Type B pancreatic cell (in vitro differentiated cells): Measurements from ENCODE around the gene TLCD3A. TPM values are rescaled to one million over a fixed set of nuclear protein-coding genes. Genes with fewer than 3 reads are reported as not detected.
"Not testable (repeated sequence)": the region's sequence is repeated elsewhere in the genome, so short reads cannot be mapped to it uniquely, and the experiment has no call there.

Experiments
- DNase-seq: peaks from one replicate; pipeline ENCODE4 v3.0.0; 2021; ENCODE audit warnings: mixed read lengths; ENCODE audit not compliant: unreplicated experiment; ENCODE audit errors: extremely low spot score
- H3K27ac Mint-ChIP-seq: 2 replicates; pipeline ENCODE4 v1.8.0; 2021; ENCODE audit warnings: mild to moderate bottlenecking, mixed read lengths
- H3K27me3 Mint-ChIP-seq: 2 replicates; pipeline ENCODE4 v1.8.0; 2021; ENCODE audit warnings: mixed read lengths
- H3K36me3 Mint-ChIP-seq: 2 replicates; pipeline ENCODE4 v1.8.0; 2021; ENCODE audit warnings: mixed read lengths
- H3K4me1 Mint-ChIP-seq: one replicate; pipeline ENCODE4 v1.8.0; 2021; ENCODE audit warnings: mixed read lengths; ENCODE audit not compliant: unreplicated experiment
- H3K4me3 Mint-ChIP-seq: 2 replicates; pipeline ENCODE4 v1.8.0; 2021; ENCODE audit warnings: mild to moderate bottlenecking, mixed read lengths
- H3K9me3 Mint-ChIP-seq: 2 replicates; pipeline ENCODE4 v1.8.0; 2021; ENCODE audit warnings: mixed read lengths
- CTCF ChIP-seq: fragments of 200-600 bp; sonication (generic); conservative IDR thresholded peaks from 2 replicates; pipeline ENCODE4 v1.5.0; 2021; ENCODE audit warnings: antibody characterized with exemption, mild to moderate bottlenecking
- total RNA-seq: library from RNA; stranded (reverse); gene quantifications from 2 replicates; pipeline ENCODE4 v1.2.1, GENCODE V29; 2021; ENCODE audit warnings: low replicate concordance

Gene TLCD3A
- total RNA-seq, 1 donor from 2014 or later = 19.3 TPM

GRCh38 chr17:778096-778495 lies 45.7 kb downstream of the TLCD3A start:
- TF ChIP-seq CTCF = no peak
- peaks cover 17% of the 10 kb centered on the region for H3K4me1 Mint-ChIP-seq
- peaks cover 31% of the 10 kb centered on the region for H3K36me3 Mint-ChIP-seq
- no peaks in the 10 kb centered on the region for H3K27me3 Mint-ChIP-seq
- DNase-seq = no peak
- no peak overlapping the region for H3K4me3 Mint-ChIP-seq
- H3K27ac Mint-ChIP-seq = no peak overlapping the region
- no peaks in the 10 kb centered on the region for H3K9me3 Mint-ChIP-seq

GRCh38 chr17:781805-782731 lies 49.7 kb downstream of the TLCD3A start, which contains the start of the genes GLOD4 and MRM3:
Gene GLOD4, minus strand, starts transcription at chr17:782280. Its CDS starts 25 bp downstream, at chr17:782255.
Gene MRM3, plus strand, starts transcription at chr17:782353. Its CDS starts 26 bp downstream, at chr17:782379.
- peaks cover 7% of the 10 kb centered on the region for H3K36me3 Mint-ChIP-seq
- TF ChIP-seq CTCF = peak; percentile 56
- peaks cover 16% of the 10 kb centered on the region for H3K4me1 Mint-ChIP-seq
- peak within 1 kb of the TSS; percentile 98 for H3K4me3 Mint-ChIP-seq
- H3K9me3 Mint-ChIP-seq = no peaks in the 10 kb centered on the region
- no peaks in the 10 kb centered on the region for H3K27me3 Mint-ChIP-seq
- H3K27ac Mint-ChIP-seq = peak within 1 kb of the TSS; percentile 99
- DNase-seq = peak; percentile 97

- DNase-seq = no peak
- Mint-ChIP-seq H3K4me3 (peak overlapping the region; percentile 98), H3K27me3 (no peaks in the 10 kb centered on the region), H3K27ac (peak overlapping the region; percentile 44), H3K4me1 (peaks cover 16% of the 10 kb centered on the region), H3K9me3 (no peaks in the 10 kb centered on the region), H3K36me3 (no peaks in the 10 kb centered on the region)
- no peak for TF ChIP-seq CTCF
Measured at GRCh38 chr17:784143-784542, 51.7 kb downstream of the TLCD3A start.

- DNase-seq, H3K27me3 Mint-ChIP-seq, H3K4me3 Mint-ChIP-seq, H3K36me3 Mint-ChIP-seq, H3K27ac Mint-ChIP-seq, H3K9me3 Mint-ChIP-seq: not testable (repeated sequence)
- peaks cover 16% of the 10 kb centered on the region for H3K4me1 Mint-ChIP-seq
Measured at GRCh38 chr17:785901-786300, 53.5 kb downstream of the TLCD3A start.

- Mint-ChIP-seq H3K4me3 (no peak overlapping the region), H3K4me1 (peaks cover 8% of the 10 kb centered on the region), H3K9me3 (no peaks in the 10 kb centered on the region), H3K27me3 (no peaks in the 10 kb centered on the region), H3K27ac (no peak overlapping the region), H3K36me3 (peaks cover 8% of the 10 kb centered on the region)
- no peak for TF ChIP-seq CTCF
- no peak for DNase-seq
Measured at GRCh38 chr17:787641-788221, 55.3 kb downstream of the TLCD3A start.

- no peaks in the 10 kb centered on the region for H3K27me3 Mint-ChIP-seq
- H3K9me3 Mint-ChIP-seq = no peaks in the 10 kb centered on the region
- no peak for TF ChIP-seq CTCF
- no peak for DNase-seq
- peaks cover 8% of the 10 kb centered on the region for H3K36me3 Mint-ChIP-seq
- no peak overlapping the region for H3K27ac Mint-ChIP-seq
- H3K4me1 Mint-ChIP-seq = peaks cover 4% of the 10 kb centered on the region
- H3K4me3 Mint-ChIP-seq = no peak overlapping the region
Measured at GRCh38 chr17:788551-788950, 56.2 kb downstream of the TLCD3A start.
